ENCODE measurements around the gene TACO1. TPM values are rescaled to one million over a fixed set of nuclear protein-coding genes. Genes with fewer than 3 reads are reported as not detected.

TACO1 gene
- total and polyA plus RNA-seq, 2 of the 4 experiments (the other 2 are of a cell fraction), result 6.5 to 28.8 TPM

- POLR2A ChIA-PET (ENCODE audit: unreplicated experiment), result no interaction called here
- Histone ChIP-seq H2BK15ac (ENCODE audit: low read depth, low read length) (no peak overlapping the region), H2BK20ac (ENCODE audit: low read depth, low read length) (no peak overlapping the region), H3K79me1 (ENCODE audit: low read depth in 1 of 2, low read length in 2 of 2) (peaks cover 53 to 76% of the 10 kb centered on the region in 2 experiments), H3K23ac (ENCODE audit: low read depth, low read length) (no peak overlapping the region), H3K27ac (ENCODE audit: insufficient read depth, low read length) (no peak overlapping the region), H3K56ac (ENCODE audit: extremely low read depth, insufficient read depth, low read length) (no peak overlapping the region), H4K20me1 (ENCODE audit: insufficient read depth, low read length) (peaks cover 40% of the 10 kb centered on the region), H4K5ac (ENCODE audit: low read depth, low read length) (no peak overlapping the region), H3K4me1 (ENCODE audit: control insufficient read depth, insufficient read depth, low read length) (no peaks in the 10 kb centered on the region), H3K9ac (ENCODE audit: low read depth, low read length) (no peak overlapping the region), H3K18ac (ENCODE audit: low read depth, low read length) (no peak overlapping the region), H3K36me3 (ENCODE audit: control insufficient read depth, insufficient read depth, low read length) (peaks cover 34% of the 10 kb centered on the region), H2AK9ac (replicated peaks; ENCODE audit: low read depth, low read length, poor library complexity) (no peak overlapping the region), H3K27me3 (ENCODE audit: control insufficient read depth, insufficient read depth, low read length) (no peaks in the 10 kb centered on the region), H4K91ac (ENCODE audit: insufficient read depth, low read depth, low read length) (no peak overlapping the region), H2AFZ (replicated peaks; ENCODE audit: low read length, poor library complexity) (no peak overlapping the region), H3K4ac (ENCODE audit: low read depth, low read length) (no peak overlapping the region), H2AK5ac (ENCODE audit: low read depth, low read length) (no peak overlapping the region), H3K14ac (replicated peaks; ENCODE audit: low read depth, low read length) (no peak overlapping the region), H3K4me3 (ENCODE audit: insufficient read depth, low read depth, low read length) (no peak overlapping the region), H3K9me3 (ENCODE audit: control insufficient read depth, insufficient read depth, low read length) (no peaks in the 10 kb centered on the region), H3K9me1 (ENCODE audit: insufficient read depth, low read length) (peaks cover 12% of the 10 kb centered on the region; the same call in 1 of the 2 replicates), H2BK5ac (ENCODE audit: low read depth, low read length, poor library complexity, severe bottlenecking) (no peak overlapping the region), H3K4me2 (ENCODE audit: low read depth, low read length) (no peak overlapping the region), H2BK120ac (ENCODE audit: low read depth, low read length) (no peak overlapping the region), H4K8ac (ENCODE audit: low read depth in 2 of 2, low read length in 2 of 2) (no peak overlapping the region)
- CTCF ChIA-PET, result interaction anchor here (1.1 kb wide), 1 partner anchor 10 kb away, joined by 6 read pairs; no protein-coding TSS in a partner anchor
- BruUV-seq (replicated peaks), result no TSS peak
- intact Hi-C loops (cut with micrococcal nuclease) (no loop called here), in situ Hi-C loops (cut with MboI; ENCODE audit: low sequenced_read_pairs) (no loop called here), dilution Hi-C loops (cut with HindIII; ENCODE audit: low sequenced_read_pairs, unreplicated experiment) (no loop called here)
- 84% methylated on average over 5 of the region's 11 CpGs; no CpG with 5 or more reads in 1 of the 2 experiments for WGBS, 2 experiments (ENCODE audit: extremely low coverage in 2 of 2, insufficient read length in 1 of 2)
- DNase-seq (no peak), ATAC-seq (ENCODE audit: low read depth) (no peak)
- TF ChIP-seq POLR2A (IDR thresholded peaks at IDR 0.05; ENCODE audit: low read depth, low read length) (no peak), MXI1 (IDR thresholded peaks at IDR 0.05; ENCODE audit: borderline replicate concordance, low read depth, low read length) (no peak), SMC3 (IDR thresholded peaks at IDR 0.05; ENCODE audit: low read depth, low read length) (no peak), NFE2L2 (IDR thresholded peaks at IDR 0.05; ENCODE audit: low read depth, low read length) (no peak), RAD21 (IDR thresholded peaks at IDR 0.05; ENCODE audit: low read length) (no peak), RFX5 (IDR thresholded peaks at IDR 0.05; ENCODE audit: low read depth, low read length) (no peak), CTCF (conservative IDR thresholded peaks at IDR 0.05; ENCODE audit: low read depth, low read length) (no peak), BHLHE40 (IDR thresholded peaks at IDR 0.05; ENCODE audit: low read depth, low read length) (no peak), MAFK (IDR thresholded peaks at IDR 0.05; ENCODE audit: low read depth, low read length) (no peak), USF2 (IDR thresholded peaks at IDR 0.05; ENCODE audit: low read depth, low read length) (no peak), MAZ (IDR thresholded peaks at IDR 0.05; ENCODE audit: borderline replicate concordance, low read depth, low read length) (no peak), RCOR1 (IDR thresholded peaks at IDR 0.05; ENCODE audit: insufficient replicate concordance, low read length) (no peak), FOS (IDR thresholded peaks at IDR 0.05; ENCODE audit: low read depth, low read length) (no peak), CHD1 (IDR thresholded peaks at IDR 0.05; ENCODE audit: low read depth, low read length) (no peak)
Measured at GRCh38 chr17:63579633-63580032, 21.1 kb upstream of the TACO1 start.
